ENCODE measurements around the gene SSH2.
"Not testable (repeated sequence)": the region's sequence is repeated elsewhere in the genome, so short reads cannot be mapped to it uniquely, and the experiment has no call there.

SSH2 gene

GRCh38 chr17:29873476-29873875, 56.6 kb downstream of the SSH2 start:
- no peak for TF ChIP-seq CTCF (IDR thresholded peaks at IDR 0.05; ENCODE audit: low read length, missing control alignments)
- no peak for DNase-seq (ENCODE audit: low read depth)
- H3K4me3 ChIP-seq (replicated peaks; ENCODE audit: low read depth, low read length), result no peak overlapping the region

GRCh38 chr17:29870836-29871465, 59.1 kb downstream of the SSH2 start:
- DNase-seq (ENCODE audit: low read depth), result no peak
- H3K4me3 ChIP-seq (replicated peaks; ENCODE audit: low read depth, low read length), result no peak overlapping the region
- no peak for TF ChIP-seq CTCF (IDR thresholded peaks at IDR 0.05; ENCODE audit: low read length, missing control alignments)

GRCh38 chr17:29867643-29868181, 62.3 kb downstream of the SSH2 start:
- DNase-seq (ENCODE audit: low read depth), result no peak

GRCh38 chr17:29866746-29867404, 63.2 kb downstream of the SSH2 start:
- TF ChIP-seq CTCF (IDR thresholded peaks at IDR 0.05; ENCODE audit: low read length, missing control alignments), result no peak
- no peak overlapping the region for H3K4me3 ChIP-seq (replicated peaks; ENCODE audit: low read depth, low read length)
- DNase-seq (ENCODE audit: low read depth), result no peak

More at GRCh38 chr17:29867643-29868181, 62.3 kb downstream of the SSH2 start:
- no peak overlapping the region for H3K4me3 ChIP-seq (replicated peaks; ENCODE audit: low read depth, low read length)
- TF ChIP-seq CTCF (IDR thresholded peaks at IDR 0.05; ENCODE audit: low read length, missing control alignments), result peak; percentile 29

- H3K4me3 ChIP-seq (replicated peaks; ENCODE audit: low read depth, low read length), result no peak overlapping the region
- no peak for DNase-seq (ENCODE audit: low read depth)
- TF ChIP-seq CTCF (IDR thresholded peaks at IDR 0.05; ENCODE audit: low read length, missing control alignments), result no peak
Measured at GRCh38 chr17:29864615-29865014, 65.4 kb downstream of the SSH2 start.

GRCh38 chr17:29864123-29864522, 65.9 kb downstream of the SSH2 start:
- H3K4me3 ChIP-seq (replicated peaks; ENCODE audit: low read depth, low read length); DNase-seq (ENCODE audit: low read depth): not testable (repeated sequence)

GRCh38 chr17:29862951-29863350, 67.1 kb downstream of the SSH2 start:
- TF ChIP-seq CTCF (IDR thresholded peaks at IDR 0.05; ENCODE audit: low read length, missing control alignments), result no peak
- H3K4me3 ChIP-seq (replicated peaks; ENCODE audit: low read depth, low read length), result no peak overlapping the region
- no peak for DNase-seq (ENCODE audit: low read depth)

Measured in fibroblast of pulmonary artery (primary cell).